G401.6 (cell line): ENCODE data around the gene PLPP4.

Experiments used
- FAIRE-seq: peaks from 2 replicates; lab custom pipeline; 2012; peaks lifted over from hg19 to GRCh38; lab: Jason Lieb, UNC

Gene PLPP4

GRCh38 chr10:120457431-120458172 is 575 bp downstream of the PLPP4 start:
- no peak for FAIRE-seq

- no peak for FAIRE-seq
Observed at GRCh38 chr10:120458432-120458831, 1.4 kb downstream of the PLPP4 start.

- FAIRE-seq: no peak
Observed at GRCh38 chr10:120459185-120459584, 2.2 kb downstream of the PLPP4 start.

GRCh38 chr10:120460186-120460585 is 3.2 kb downstream of the PLPP4 start:
- FAIRE-seq: no peak

- no peak for FAIRE-seq
Observed at GRCh38 chr10:120460776-120461175, 3.7 kb downstream of the PLPP4 start.

- FAIRE-seq: no peak
Observed at GRCh38 chr10:120462018-120462682, 5.1 kb downstream of the PLPP4 start.

- FAIRE-seq: no peak
Observed at GRCh38 chr10:120465138-120465537, 8.1 kb downstream of the PLPP4 start.

GRCh38 chr10:120466006-120466405 is 9.0 kb downstream of the PLPP4 start:
- no peak for FAIRE-seq

GRCh38 chr10:120473593-120473992 is 16.6 kb downstream of the PLPP4 start:
- no peak for FAIRE-seq

GRCh38 chr10:120474956-120475355 is 17.9 kb downstream of the PLPP4 start:
- no peak for FAIRE-seq

- no peak for FAIRE-seq
Observed at GRCh38 chr10:120475844-120476791, 19.1 kb downstream of the PLPP4 start.

- FAIRE-seq: no peak
Observed at GRCh38 chr10:120477021-120477742, 20.2 kb downstream of the PLPP4 start.

GRCh38 chr10:120477743-120478141 is 20.7 kb downstream of the PLPP4 start:
- no peak for FAIRE-seq

- no peak for FAIRE-seq
Observed at GRCh38 chr10:120478386-120478785, 21.4 kb downstream of the PLPP4 start.

- no peak for FAIRE-seq
Observed at GRCh38 chr10:120479506-120479905, 22.5 kb downstream of the PLPP4 start.

- FAIRE-seq: no peak
Observed at GRCh38 chr10:120480065-120480600, 23.1 kb downstream of the PLPP4 start.

- FAIRE-seq: no peak
Observed at GRCh38 chr10:120480848-120481247, 23.8 kb downstream of the PLPP4 start.

- FAIRE-seq: no peak
Observed at GRCh38 chr10:120483006-120483405, 26.0 kb downstream of the PLPP4 start.

GRCh38 chr10:120483651-120484301 is 26.7 kb downstream of the PLPP4 start:
- no peak for FAIRE-seq

- FAIRE-seq: no peak
Observed at GRCh38 chr10:120485946-120486345, 28.9 kb downstream of the PLPP4 start.

GRCh38 chr10:120486671-120487205 is 29.7 kb downstream of the PLPP4 start:
- FAIRE-seq: no peak
